ENCODE data around the gene ZDHHC9. TPM values are rescaled to one million over a fixed set of nuclear protein-coding genes. Genes with fewer than 3 reads are reported as not detected.

The ZDHHC9 gene
- total and polyA plus RNA-seq, 11 donors = 3.5 to 39.0 (median 13.2) TPM

DNA sequence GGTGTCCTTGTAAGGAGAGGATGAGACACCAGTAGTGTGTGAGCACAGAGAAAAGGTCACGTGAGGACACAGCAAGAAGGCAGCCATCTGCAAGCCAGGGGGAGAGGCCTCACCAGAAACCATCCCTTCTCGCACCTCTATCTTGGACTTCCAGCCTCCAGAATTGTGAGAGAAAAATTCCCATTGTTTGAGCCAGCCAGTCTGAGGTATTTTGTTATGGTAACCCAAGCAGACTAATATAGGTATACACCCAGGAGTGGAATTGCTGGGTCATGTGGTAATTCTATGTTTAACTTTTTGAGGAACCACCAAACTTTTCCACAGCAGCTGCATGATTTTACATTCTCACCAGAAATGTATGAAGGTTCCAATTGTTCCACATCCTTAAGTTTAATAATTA, 25.6 kb downstream of the ZDHHC9 start:
- Histone ChIP-seq H3K4me1 (no peaks in the 10 kb centered on the region), H3K27me3 (no peaks in the 10 kb centered on the region), H3K9me3 (no peaks in the 10 kb centered on the region), H3K4me3 (no peak overlapping the region), H3K27ac (no peak overlapping the region), H3K36me3 (peaks cover 0 to 18% (median 0%) of the 10 kb centered on the region in 9 donors)
- TF ChIP-seq, protein P1, sequence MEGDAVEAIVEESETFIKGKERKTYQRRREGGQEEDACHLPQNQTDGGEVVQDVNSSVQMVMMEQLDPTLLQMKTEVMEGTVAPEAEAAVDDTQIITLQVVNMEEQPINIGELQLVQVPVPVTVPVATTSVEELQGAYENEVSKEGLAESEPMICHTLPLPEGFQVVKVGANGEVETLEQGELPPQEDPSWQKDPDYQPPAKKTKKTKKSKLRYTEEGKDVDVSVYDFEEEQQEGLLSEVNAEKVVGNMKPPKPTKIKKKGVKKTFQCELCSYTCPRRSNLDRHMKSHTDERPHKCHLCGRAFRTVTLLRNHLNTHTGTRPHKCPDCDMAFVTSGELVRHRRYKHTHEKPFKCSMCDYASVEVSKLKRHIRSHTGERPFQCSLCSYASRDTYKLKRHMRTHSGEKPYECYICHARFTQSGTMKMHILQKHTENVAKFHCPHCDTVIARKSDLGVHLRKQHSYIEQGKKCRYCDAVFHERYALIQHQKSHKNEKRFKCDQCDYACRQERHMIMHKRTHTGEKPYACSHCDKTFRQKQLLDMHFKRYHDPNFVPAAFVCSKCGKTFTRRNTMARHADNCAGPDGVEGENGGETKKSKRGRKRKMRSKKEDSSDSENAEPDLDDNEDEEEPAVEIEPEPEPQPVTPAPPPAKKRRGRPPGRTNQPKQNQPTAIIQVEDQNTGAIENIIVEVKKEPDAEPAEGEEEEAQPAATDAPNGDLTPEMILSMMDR (IDR thresholded peaks at IDR 0.05) = no peak
- no peak for TF ChIP-seq POLR2A (IDR thresholded peaks at IDR 0.05)
- intact Hi-C loops (cut with DNase I) = loop anchor here in 1 of 10 donors (10.0 kb wide), 1 partner anchor 53 kb away; no protein-coding TSS in a partner anchor
- ATAC-seq (no peak), DNase-seq (no peak)
- 67 to 96% (median 90%) methylated on average over 2 of the region's 2 CpGs for WGBS, 4 donors

DNA sequence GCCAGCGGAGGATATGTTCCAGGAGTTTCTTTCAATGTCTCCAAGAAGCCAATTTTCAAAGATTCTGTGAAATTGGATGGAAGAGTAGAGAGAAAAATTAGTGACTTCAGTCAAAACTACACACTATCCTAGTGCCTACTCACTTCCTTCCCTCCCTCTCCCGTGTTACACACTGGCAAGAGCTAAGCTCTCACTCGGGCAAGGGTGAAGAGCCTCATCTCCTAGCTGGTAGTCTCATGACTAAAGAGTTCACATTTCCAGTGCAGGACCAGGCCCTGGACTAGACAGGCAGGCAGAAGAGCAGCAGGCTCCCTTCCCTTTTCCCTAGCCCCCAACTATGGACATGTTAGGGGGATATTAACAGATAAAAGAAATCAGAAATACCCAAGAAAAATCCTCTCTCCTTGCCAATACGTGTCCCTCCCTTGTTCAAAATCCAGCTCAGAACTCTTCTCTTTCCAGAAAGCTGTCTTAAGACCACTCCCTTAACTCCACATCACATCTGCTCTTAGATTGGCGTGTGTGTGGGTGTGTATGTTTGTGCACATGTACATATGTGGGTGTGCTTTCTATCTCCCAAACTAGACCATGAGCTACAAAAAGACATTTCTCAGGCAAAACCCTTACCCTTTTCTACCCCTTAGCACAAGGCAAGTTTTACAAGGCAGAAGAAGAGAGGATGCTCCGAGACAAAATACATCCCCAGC, 29.9 kb downstream of the ZDHHC9 start:
- 77 to 91% (median 85%) methylated on average over 6 of the region's 6 CpGs for WGBS, 4 donors
- DNase-seq (no peak), ATAC-seq (no peak)
- Histone ChIP-seq H3K36me3 (peaks cover 0 to 38% (median 0%) of the 10 kb centered on the region in 9 donors), H3K4me1 (peaks cover 0 to 3% (median 0%) of the 10 kb centered on the region in 12 donors), H3K9me3 (no peaks in the 10 kb centered on the region), H3K4me3 (no peak overlapping the region), H3K27ac (no peak overlapping the region), H3K27me3 (no peaks in the 10 kb centered on the region)
- TF ChIP-seq, protein P1 (IDR thresholded peaks at IDR 0.05) = no peak
- no peak for TF ChIP-seq POLR2A (IDR thresholded peaks at IDR 0.05)
- intact Hi-C loops (cut with DNase I) = loop anchor here in 1 of 10 donors (10.0 kb wide), 1 partner anchor 49 kb away; no protein-coding TSS in a partner anchor

DNA sequence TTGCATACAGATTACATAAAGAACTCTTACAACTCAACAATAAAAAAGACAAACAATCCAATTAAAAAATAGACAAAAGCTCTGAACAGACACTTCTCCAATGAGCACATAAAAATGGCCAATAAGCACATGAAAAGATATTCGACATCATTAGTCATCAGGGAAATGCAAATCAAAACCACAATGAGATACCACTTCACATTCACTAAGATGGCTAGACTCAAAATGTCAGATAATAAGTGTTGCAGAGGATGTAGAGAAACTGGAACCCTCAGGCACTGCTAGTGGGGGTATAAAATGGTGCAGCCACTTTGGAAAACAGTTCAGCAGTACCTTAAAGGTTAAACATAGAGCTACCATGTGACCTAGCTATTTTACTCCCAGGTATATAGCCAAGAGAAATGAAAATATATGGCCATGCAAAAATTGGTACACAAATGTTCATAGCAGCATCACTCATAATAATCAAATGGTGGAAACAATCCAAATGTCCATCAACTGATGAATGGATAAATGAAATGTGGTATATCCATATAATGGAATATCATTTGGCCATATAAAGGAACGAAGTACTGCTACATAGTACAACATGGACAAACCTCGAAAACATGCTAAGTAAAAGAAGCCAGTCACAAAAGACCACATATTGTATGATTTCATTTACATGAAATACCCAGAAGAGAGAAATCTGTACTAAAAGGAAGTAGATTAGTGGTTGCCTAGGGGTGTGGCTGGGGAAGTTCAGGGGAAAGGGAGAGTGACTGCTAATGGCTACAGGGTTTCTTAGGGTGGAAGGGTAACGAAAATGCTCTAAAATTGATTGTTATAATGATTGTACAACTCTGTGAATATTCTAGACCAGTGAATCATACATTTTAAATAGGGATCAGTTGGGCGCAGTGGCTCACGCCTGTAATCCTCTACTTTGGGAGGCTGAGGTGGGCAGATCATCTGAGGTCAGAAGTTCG, 34.6 kb downstream of the ZDHHC9 start:
- no peak for DNase-seq
- ATAC-seq = no peak
- no peak overlapping the region for H3K4me3 ChIP-seq
- intact Hi-C loops (cut with DNase I) = no loop called here
- H3K27ac ChIP-seq = no peak overlapping the region
- peaks cover 0 to 13% (median 0%) of the 10 kb centered on the region in 12 donors for H3K4me1 ChIP-seq
- TF ChIP-seq, protein P1 (IDR thresholded peaks at IDR 0.05) = no peak
- TF ChIP-seq POLR2A (IDR thresholded peaks at IDR 0.05) = no peak
- 76 to 96% (median 89%) methylated on average over 7 of the region's 7 CpGs for WGBS, 4 donors
- H3K36me3 ChIP-seq = peaks cover 0 to 57% (median 15%) of the 10 kb centered on the region in 9 donors
- no peaks in the 10 kb centered on the region for H3K27me3 ChIP-seq
- H3K9me3 ChIP-seq = no peaks in the 10 kb centered on the region

All from heart left ventricle (tissue), 16 donors.